ENCODE results near the gene MACROD2.

Gene MACROD2

DNA sequence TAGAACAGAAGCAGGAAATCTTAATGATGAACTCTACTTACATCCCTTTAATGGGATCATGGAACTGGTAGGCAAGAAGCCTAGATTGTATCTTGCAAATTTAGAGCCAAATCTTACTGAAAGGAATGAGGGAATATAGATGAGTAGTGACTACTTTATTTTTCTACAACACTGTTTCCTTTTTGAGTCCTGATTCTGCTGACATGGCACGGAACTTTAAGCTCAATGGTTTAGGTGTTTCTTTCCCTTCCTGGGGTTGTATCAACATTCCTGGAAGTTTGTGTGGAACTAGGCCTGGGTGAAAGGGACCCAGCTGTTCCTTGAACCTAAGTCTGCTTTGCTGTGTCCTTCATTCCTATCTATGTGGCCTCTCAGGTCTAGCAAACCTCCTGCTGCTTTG lies 1047.4 kb downstream of the MACROD2 start:
- H3K36me3 ChIP-seq (ENCODE audit: control insufficient read depth in 2 of 2, insufficient read depth in 1 of 2, low read length in 2 of 2) = no peaks in the 10 kb centered on the region
- no peaks in the 10 kb centered on the region for H3K9me3 ChIP-seq (ENCODE audit: control insufficient read depth, insufficient read depth, low read depth, low read length)
- H3K27ac ChIP-seq (ENCODE audit: extremely low read depth, low read depth, low read length) = no peak overlapping the region
- POLR2A ChIA-PET = no interaction called here
- CTCF ChIA-PET = no interaction called here
- TF ChIP-seq ZNF558 (tag by site-specific recombination; IDR thresholded peaks at IDR 0.05) (no peak), ZFP69B (tag by site-specific recombination; IDR thresholded peaks at IDR 0.05) (no peak), ZNF138 (tag by site-specific recombination; IDR thresholded peaks at IDR 0.05; ENCODE audit: borderline replicate concordance) (no peak), BCL11A (tag by site-specific recombination; IDR thresholded peaks at IDR 0.05; ENCODE audit: low read depth) (no peak), TCF7L2 (IDR thresholded peaks at IDR 0.05; ENCODE audit: borderline replicate concordance, low read depth, low read length) (no peak), ZNF701 (tag by site-specific recombination; IDR thresholded peaks at IDR 0.05) (no peak), ZNF37A (tag by site-specific recombination; IDR thresholded peaks at IDR 0.05) (no peak), ZNF302 (tag by site-specific recombination; IDR thresholded peaks at IDR 0.05; ENCODE audit: low read depth) (no peak), ZNF629 (tag by site-specific recombination; IDR thresholded peaks at IDR 0.05) (no peak), ZNF621 (tag by site-specific recombination; IDR thresholded peaks at IDR 0.05) (no peak), ZFP41 (tag by site-specific recombination; IDR thresholded peaks at IDR 0.05; ENCODE audit: borderline replicate concordance) (no peak), ZNF510 (tag by site-specific recombination; IDR thresholded peaks at IDR 0.05; ENCODE audit: insufficient replicate concordance) (no peak), ZNF830 (tag by site-specific recombination; IDR thresholded peaks at IDR 0.05; ENCODE audit: low read depth) (no peak), ZNF324 (tag by site-specific recombination; IDR thresholded peaks at IDR 0.05) (no peak), ZNF623 (tag by site-specific recombination; IDR thresholded peaks at IDR 0.05) (no peak), ZNF645 (tag by site-specific recombination; IDR thresholded peaks at IDR 0.05) (no peak), ZNF121 (tag by site-specific recombination; IDR thresholded peaks at IDR 0.05) (no peak), ZNF133 (tag by site-specific recombination; IDR thresholded peaks at IDR 0.05) (no peak), ZNF19 (tag by site-specific recombination; IDR thresholded peaks at IDR 0.05; ENCODE audit: low read depth) (no peak)
- TF ChIP-seq, protein P1, sequence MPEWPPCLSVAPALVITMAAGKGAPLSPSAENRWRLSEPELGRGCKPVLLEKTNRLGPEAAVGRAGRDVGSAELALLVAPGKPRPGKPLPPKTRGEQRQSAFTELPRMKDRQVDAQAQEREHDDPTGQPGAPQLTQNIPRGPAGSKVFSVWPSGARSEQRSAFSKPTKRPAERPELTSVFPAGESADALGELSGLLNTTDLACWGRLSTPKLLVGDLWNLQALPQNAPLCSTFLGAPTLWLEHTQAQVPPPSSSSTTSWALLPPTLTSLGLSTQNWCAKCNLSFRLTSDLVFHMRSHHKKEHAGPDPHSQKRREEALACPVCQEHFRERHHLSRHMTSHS (tag by site-specific recombination; IDR thresholded peaks at IDR 0.05) = no peak
- no peak overlapping the region for H3K4me3 ChIP-seq (ENCODE audit: low read depth, low read length)
- no peaks in the 10 kb centered on the region for H3K4me1 ChIP-seq (ENCODE audit: control insufficient read depth, insufficient read depth, low read length)

- no peaks in the 10 kb centered on the region for H3K36me3 ChIP-seq (ENCODE audit: control insufficient read depth in 2 of 2, insufficient read depth in 1 of 2, low read length in 2 of 2)
- H3K4me3 ChIP-seq (ENCODE audit: low read depth, low read length) = no peak overlapping the region
- H3K27ac ChIP-seq (ENCODE audit: extremely low read depth, low read depth, low read length) = no peak overlapping the region
- no peaks in the 10 kb centered on the region for H3K4me1 ChIP-seq (ENCODE audit: control insufficient read depth, insufficient read depth, low read length)
- no peaks in the 10 kb centered on the region for H3K9me3 ChIP-seq (ENCODE audit: control insufficient read depth, insufficient read depth, low read depth, low read length)
- ChIA-PET POLR2A (interaction anchor here (0.5 kb wide), 1 partner anchor 67 kb away, joined by 3 read pairs; no protein-coding TSS in a partner anchor), CTCF (no interaction called here)
- TF ChIP-seq SCRT2 (tag by site-specific recombination; IDR thresholded peaks at IDR 0.05) (no peak), KLF9 (tag by site-specific recombination; IDR thresholded peaks at IDR 0.05; ENCODE audit: low read depth) (no peak), ZNF157 (tag by site-specific recombination; IDR thresholded peaks at IDR 0.05) (no peak), ZNF24 (tag by site-specific recombination; IDR thresholded peaks at IDR 0.05) (no peak), ZBTB17 (tag by site-specific recombination; IDR thresholded peaks at IDR 0.05) (no peak), ZNF514 (tag by site-specific recombination; IDR thresholded peaks at IDR 0.05) (no peak), PRDM1 (tag by site-specific recombination; IDR thresholded peaks at IDR 0.05) (no peak), SP7 (tag by site-specific recombination; IDR thresholded peaks at IDR 0.05) (no peak), ZNF530 (tag by site-specific recombination; IDR thresholded peaks at IDR 0.05; ENCODE audit: low read depth) (no peak), ZNF223 (tag by site-specific recombination; IDR thresholded peaks at IDR 0.05) (no peak), ZBTB48 (tag by site-specific recombination; IDR thresholded peaks at IDR 0.05) (no peak), FEZF1 (tag by site-specific recombination; IDR thresholded peaks at IDR 0.05) (no peak), HOXC10 (CRISPR knock-in tag; IDR thresholded peaks at IDR 0.05) (no peak), OSR2 (tag by site-specific recombination; IDR thresholded peaks at IDR 0.05) (no peak), ZXDB (tag by site-specific recombination; IDR thresholded peaks at IDR 0.05) (no peak), ZNF776 (tag by site-specific recombination; IDR thresholded peaks at IDR 0.05; ENCODE audit: borderline replicate concordance) (no peak)
- TF ChIP-seq, protein P2, sequence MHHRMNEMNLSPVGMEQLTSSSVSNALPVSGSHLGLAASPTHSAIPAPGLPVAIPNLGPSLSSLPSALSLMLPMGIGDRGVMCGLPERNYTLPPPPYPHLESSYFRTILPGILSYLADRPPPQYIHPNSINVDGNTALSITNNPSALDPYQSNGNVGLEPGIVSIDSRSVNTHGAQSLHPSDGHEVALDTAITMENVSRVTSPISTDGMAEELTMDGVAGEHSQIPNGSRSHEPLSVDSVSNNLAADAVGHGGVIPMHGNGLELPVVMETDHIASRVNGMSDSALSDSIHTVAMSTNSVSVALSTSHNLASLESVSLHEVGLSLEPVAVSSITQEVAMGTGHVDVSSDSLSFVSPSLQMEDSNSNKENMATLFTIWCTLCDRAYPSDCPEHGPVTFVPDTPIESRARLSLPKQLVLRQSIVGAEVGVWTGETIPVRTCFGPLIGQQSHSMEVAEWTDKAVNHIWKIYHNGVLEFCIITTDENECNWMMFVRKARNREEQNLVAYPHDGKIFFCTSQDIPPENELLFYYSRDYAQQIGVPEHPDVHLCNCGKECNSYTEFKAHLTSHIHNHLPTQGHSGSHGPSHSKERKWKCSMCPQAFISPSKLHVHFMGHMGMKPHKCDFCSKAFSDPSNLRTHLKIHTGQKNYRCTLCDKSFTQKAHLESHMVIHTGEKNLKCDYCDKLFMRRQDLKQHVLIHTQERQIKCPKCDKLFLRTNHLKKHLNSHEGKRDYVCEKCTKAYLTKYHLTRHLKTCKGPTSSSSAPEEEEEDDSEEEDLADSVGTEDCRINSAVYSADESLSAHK (tag by site-specific recombination; IDR thresholded peaks at IDR 0.05) = no peak
Observed at GRCh38 chr20:15045246-15045645, 1049.9 kb downstream of the MACROD2 start.
